Small intestine (tissue), 7 donors: ENCODE data around the gene CEL. TPM values are rescaled to one million over a fixed set of nuclear protein-coding genes. Genes with fewer than 3 reads are reported as not detected.
"Not testable (repeated sequence)": the region's sequence is repeated elsewhere in the genome, so short reads cannot be mapped to it uniquely, and the experiment has no call there.

Experiments used
- DNase-seq, 2 donors: peaks; one replicate each; pipeline versions ENCODE4 v3.0.0 to v3.0.0-alpha.2; 2013
- FAIRE-seq: peaks from 2 replicates; lab custom pipeline; 2012; peaks lifted over from hg19 to GRCh38; lab: Jason Lieb, UNC
- H3K27ac ChIP-seq, 3 donors: one replicate each; pipeline ENCODE4 v1.5.1; 2013; ENCODE audit warnings: low read length in 2 of 3, mild to moderate bottlenecking in 2 of 3, control low read depth in 1 of 3, inconsistent platforms in 1 of 3, low read depth in 1 of 3, moderate library complexity in 1 of 3
- H3K27me3 ChIP-seq, 3 donors: one replicate each; pipeline ENCODE4 v1.6.1; 2013; ENCODE audit warnings: low read length in 3 of 3, inconsistent platforms in 1 of 3; ENCODE audit not compliant: control insufficient read depth in 3 of 3, insufficient read depth in 3 of 3
- H3K36me3 ChIP-seq, 3 donors: one replicate each; pipeline ENCODE4 v1.6.1; 2013; ENCODE audit warnings: low read length in 3 of 3, inconsistent platforms in 1 of 3, low read depth in 1 of 3, mild to moderate bottlenecking in 1 of 3, moderate library complexity in 1 of 3; ENCODE audit not compliant: control insufficient read depth in 3 of 3, insufficient read depth in 2 of 3
- H3K4me1 ChIP-seq, 3 donors: one replicate each; pipeline ENCODE4 v1.6.1; 2013; ENCODE audit warnings: low read length in 2 of 3, inconsistent platforms in 1 of 3, low read depth in 1 of 3, mild to moderate bottlenecking in 1 of 3, moderate library complexity in 1 of 3; ENCODE audit not compliant: control insufficient read depth in 3 of 3, insufficient read depth in 2 of 3
- H3K4me3 ChIP-seq, 3 donors: one replicate each; pipeline ENCODE4 v1.5.1; 2013; ENCODE audit warnings: low read length in 3 of 3, control low read depth in 1 of 3, inconsistent platforms in 1 of 3, low read depth in 1 of 3, mild to moderate bottlenecking in 1 of 3, moderate library complexity in 1 of 3
- H3K9me3 ChIP-seq, 2 donors: one replicate each; pipeline ENCODE4 v1.6.1; 2013; ENCODE audit warnings: low read depth in 1 of 2, low read length in 1 of 2; ENCODE audit not compliant: control insufficient read depth in 2 of 2, insufficient read depth in 1 of 2
- WGBS, 3 donors: extraction: QIAGEN DNeasy Blood & Tissue Kit; methylation state at CpG; one replicate each; pipeline ENCODE4 v1.1.7; 2013; 5-methylcytosine and 5-hydroxymethylcytosine counted together
- polyA plus RNA-seq, 4 donors: library from polyadenylated mRNA; stranded (reverse) in 3 of 4; unstranded in 1 of 4; fragments of 200-250 nt in 3 of 4; fragments of 120-200 nt in 1 of 4; gene quantifications; one replicate each; pipeline versions ENCODE4 v1.2.1 to v1.2.3, GENCODE V29; 2013
- donor health status: healthy with polysubstance abuse.
- donor health status: control.
- donor health status: control.
- donor health status: Bipolar disorder and iron deficiency.
- donor health status: healthy.

Gene CEL
- polyA plus RNA-seq, 4 donors, result 2.8 to 463 (median 5.3) TPM

DNA sequence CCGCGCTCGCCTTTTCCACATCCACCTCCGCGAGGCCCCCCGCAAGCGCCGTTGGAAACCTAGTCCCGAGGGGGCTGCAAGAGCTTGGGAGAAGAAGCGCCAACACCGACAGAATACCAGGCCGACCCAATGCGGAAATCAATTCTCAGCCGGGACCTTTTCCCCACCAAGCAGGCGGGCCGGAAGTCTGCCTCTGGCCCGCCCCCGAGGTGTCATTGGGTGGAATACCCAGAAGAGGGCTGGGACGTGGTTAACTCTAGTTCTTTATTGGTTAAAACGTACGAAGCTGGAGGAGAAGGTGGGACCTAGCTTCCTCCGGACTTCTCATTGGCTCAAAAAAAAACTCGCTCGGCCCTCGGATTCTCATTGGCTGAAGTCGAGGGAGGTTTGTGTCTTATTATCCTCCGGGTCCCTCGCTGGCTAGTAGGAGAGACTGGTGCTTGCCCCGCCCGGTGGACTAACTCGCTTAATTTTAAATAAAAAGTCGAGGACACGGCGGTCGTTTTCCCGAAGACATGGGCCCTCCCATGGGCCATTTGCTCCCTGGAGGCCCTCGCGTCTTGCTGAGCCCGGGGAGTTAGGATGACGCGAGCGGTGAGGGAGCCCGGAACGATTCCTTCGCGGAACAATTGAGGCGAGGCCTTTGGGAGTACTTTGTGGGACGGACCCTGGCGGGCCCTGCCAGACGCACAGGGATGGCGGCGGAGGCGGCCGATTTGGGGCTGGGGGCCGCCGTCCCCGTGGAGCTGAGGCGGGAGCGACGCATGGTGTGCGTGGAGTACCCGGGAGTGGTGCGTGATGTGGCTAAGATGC, 31.3 kb upstream of the CEL start, which contains the start of gene GTF3C5:
TSS of gene GTF3C5 (plus strand) at position 681 of the 813 bp plus-strand sequence. CDS start at position 696, 15 bp downstream.
- Histone ChIP-seq H3K4me1 (peaks cover 0 to 11% (median 7%) of the 10 kb centered on the region in 3 donors), H3K4me3 (peak within 1 kb of the TSS; percentile 85 to 99 (median 89)), H3K36me3 (peaks cover 0 to 12% (median 0%) of the 10 kb centered on the region in 3 donors), H3K27ac (peak within 1 kb of the TSS; percentile 87 to 93 (median 88)), H3K9me3 (peaks cover 0 to 4% of the 10 kb centered on the region in 2 donors), H3K27me3 (no peaks in the 10 kb centered on the region)
- 0% methylated on average over 55 to 63 of the region's 63 CpGs for WGBS, 3 donors
- DNase-seq (peak; percentile 97 to 100), FAIRE-seq (peak; percentile 88)

DNA sequence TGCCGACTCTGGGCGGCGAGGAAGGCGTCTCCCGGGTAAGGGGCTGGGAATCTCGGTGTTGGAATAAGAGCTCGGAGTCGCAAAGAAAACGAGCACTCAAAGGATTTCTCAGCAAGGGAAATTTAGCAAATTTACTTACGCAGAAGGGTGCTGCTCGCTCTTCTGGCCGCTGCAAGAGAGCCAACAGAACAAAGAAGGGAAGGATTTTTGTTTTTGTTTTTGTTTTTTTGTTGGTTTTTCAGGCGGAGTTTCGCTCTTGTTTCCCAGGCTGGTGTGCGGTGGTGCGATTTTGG, 30.7 kb upstream of the CEL start:
- Histone ChIP-seq H3K27me3 (no peaks in the 10 kb centered on the region), H3K9me3 (peaks cover 0 to 6% of the 10 kb centered on the region in 2 donors), H3K4me1 (peaks cover 0 to 11% (median 7%) of the 10 kb centered on the region in 3 donors), H3K27ac (peak overlapping the region; percentile 67 to 87 (median 81)), H3K4me3 (peak overlapping the region; percentile 85 to 99 (median 89)), H3K36me3 (peaks cover 0 to 12% (median 0%) of the 10 kb centered on the region in 3 donors)
- 0 to 1% (median 1%) methylated on average over 16 of the region's 16 CpGs for WGBS, 3 donors
- DNase-seq, result no peak
- no peak for FAIRE-seq

DNA sequence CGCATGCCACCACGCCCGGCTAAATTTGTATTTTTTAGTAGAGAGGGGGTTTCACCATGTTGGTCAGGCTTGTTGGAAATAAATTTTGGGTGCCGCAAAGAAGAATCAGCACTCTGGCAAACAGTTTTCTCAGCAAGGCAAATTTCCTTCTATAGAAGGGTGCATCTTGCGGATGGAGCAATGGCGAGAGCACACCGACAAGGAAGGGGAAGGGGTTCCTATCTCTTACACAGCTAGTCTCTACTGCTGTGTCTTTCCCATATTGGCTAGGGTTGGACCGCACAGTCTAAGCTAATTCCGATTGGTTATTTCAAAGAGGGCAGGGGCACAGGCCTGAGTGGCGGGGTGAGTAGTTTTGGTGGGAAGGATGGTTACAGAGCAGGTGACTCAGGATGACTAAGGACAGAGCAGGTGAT, 30.3 kb upstream of the CEL start:
- peak overlapping the region; percentile 85 to 99 (median 89) for H3K4me3 ChIP-seq
- peaks cover 0 to 12% (median 2%) of the 10 kb centered on the region in 3 donors for H3K36me3 ChIP-seq
- peaks cover 0 to 6% of the 10 kb centered on the region in 2 donors for H3K9me3 ChIP-seq
- H3K27ac ChIP-seq, result no peak overlapping the region
- no peaks in the 10 kb centered on the region for H3K27me3 ChIP-seq
- 56 to 61% (median 59%) methylated on average over 10 of the region's 10 CpGs for WGBS, 3 donors
- DNase-seq (no peak), FAIRE-seq (no peak)
- H3K4me1 ChIP-seq, result peaks cover 0 to 11% (median 7%) of the 10 kb centered on the region in 3 donors

DNA sequence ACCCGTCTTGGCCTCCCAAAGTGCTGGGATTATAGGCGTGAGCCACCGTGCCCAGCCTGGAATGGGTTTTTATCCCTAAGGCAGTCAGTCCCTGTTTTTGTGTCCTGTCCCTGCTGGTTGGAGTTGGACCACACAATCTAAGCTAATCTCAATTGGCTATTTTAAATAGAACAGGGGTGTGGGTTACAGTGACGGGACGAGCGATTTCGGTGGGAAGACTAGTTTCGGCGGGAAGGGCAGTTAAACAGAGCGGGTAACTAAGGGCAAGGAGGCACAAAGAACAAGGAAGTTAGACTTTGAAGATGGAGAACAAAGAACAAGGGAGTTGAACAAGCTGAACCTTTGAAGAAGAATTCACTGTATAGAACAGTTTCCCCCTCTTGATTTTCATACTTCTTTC, 29.6 kb upstream of the CEL start:
- no peak overlapping the region for H3K4me3 ChIP-seq
- H3K4me1 ChIP-seq, result peaks cover 0 to 11% (median 7%) of the 10 kb centered on the region in 3 donors
- no peak for DNase-seq
- H3K36me3 ChIP-seq, result peaks cover 0 to 14% (median 2%) of the 10 kb centered on the region in 3 donors
- FAIRE-seq, result no peak
- H3K9me3 ChIP-seq, result peaks cover 0 to 6% of the 10 kb centered on the region in 2 donors
- no peak overlapping the region for H3K27ac ChIP-seq
- 83 to 91% (median 84%) methylated on average over 10 of the region's 10 CpGs for WGBS, 3 donors
- no peaks in the 10 kb centered on the region for H3K27me3 ChIP-seq

DNA sequence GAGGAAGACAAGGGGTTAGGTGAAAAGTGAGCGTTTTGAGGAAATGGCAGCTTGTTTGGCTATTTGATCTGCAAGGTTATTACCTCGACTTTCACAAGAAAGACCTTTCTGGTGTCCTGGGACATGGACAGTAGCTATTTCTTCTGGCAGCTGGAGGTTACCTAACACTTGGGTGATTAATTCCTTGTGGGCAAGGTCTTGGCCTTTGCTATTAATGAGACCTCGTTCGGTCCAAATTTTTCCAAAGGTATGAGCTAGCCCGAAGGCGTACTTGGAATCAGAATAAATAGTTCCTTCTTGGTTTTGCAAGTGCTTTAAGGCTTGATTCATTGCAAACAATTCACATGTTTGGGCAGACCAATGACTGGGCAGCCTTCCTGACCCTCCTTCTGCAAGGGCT, 26.1 kb upstream of the CEL start:
- no peak for FAIRE-seq
- Histone ChIP-seq H3K27me3 (no peaks in the 10 kb centered on the region), H3K4me1 (peaks cover 0 to 7% (median 5%) of the 10 kb centered on the region in 3 donors), H3K36me3 (peaks cover 0 to 24% (median 2%) of the 10 kb centered on the region in 3 donors), H3K9me3 (peaks cover 0 to 6% of the 10 kb centered on the region in 2 donors), H3K4me3 (no peak overlapping the region), H3K27ac (no peak overlapping the region)
- no peak for DNase-seq
- WGBS, 3 donors, result 80 to 90% (median 83%) methylated on average over 6 of the region's 6 CpGs

DNA sequence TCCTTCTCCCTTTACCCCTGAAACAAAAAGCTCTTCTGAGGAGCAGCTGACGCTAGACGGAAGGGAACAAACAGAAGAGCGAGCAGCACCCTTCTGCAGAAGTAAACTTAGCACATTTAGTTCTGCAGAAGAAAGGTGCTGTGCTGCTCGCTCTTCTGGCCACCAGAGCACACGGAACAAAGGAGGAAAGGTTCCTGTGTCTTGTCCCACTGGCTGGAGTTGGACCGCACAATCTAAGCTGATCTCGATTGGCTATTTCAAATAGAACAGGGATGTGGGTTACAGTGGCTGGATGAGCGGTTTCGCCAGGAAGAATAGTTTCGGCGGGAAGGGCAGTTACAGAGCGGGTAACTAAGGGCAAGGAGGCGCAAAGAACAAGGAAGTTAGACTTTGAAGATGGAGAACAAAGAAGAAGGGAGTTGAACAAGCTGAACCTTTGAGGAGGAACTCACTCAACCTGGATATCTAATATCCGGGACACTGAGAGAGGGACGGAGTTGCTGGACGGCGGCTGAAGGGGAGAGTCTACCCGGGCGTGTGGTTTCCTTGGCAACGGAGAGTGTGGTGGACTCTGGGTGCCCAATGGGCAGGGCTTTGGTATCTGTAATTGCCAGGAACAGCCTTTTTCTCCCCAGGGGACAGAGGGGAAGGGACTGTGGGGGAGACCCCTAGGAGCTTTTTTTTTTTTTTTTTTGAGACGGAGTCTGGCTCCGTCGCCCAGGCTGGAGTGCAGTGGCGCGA, 23.8 kb upstream of the CEL start:
- no peak for DNase-seq
- Histone ChIP-seq H3K4me3 (no peak overlapping the region), H3K27me3 (no peaks in the 10 kb centered on the region), H3K9me3 (peaks cover 0 to 10% of the 10 kb centered on the region in 2 donors), H3K4me1 (no peaks in the 10 kb centered on the region), H3K36me3 (peaks cover 3 to 45% (median 8%) of the 10 kb centered on the region in 3 donors), H3K27ac (no peak overlapping the region)
- WGBS, 3 donors, result 93% methylated on average over 22 to 25 of the region's 25 CpGs
- FAIRE-seq, result no peak

DNA sequence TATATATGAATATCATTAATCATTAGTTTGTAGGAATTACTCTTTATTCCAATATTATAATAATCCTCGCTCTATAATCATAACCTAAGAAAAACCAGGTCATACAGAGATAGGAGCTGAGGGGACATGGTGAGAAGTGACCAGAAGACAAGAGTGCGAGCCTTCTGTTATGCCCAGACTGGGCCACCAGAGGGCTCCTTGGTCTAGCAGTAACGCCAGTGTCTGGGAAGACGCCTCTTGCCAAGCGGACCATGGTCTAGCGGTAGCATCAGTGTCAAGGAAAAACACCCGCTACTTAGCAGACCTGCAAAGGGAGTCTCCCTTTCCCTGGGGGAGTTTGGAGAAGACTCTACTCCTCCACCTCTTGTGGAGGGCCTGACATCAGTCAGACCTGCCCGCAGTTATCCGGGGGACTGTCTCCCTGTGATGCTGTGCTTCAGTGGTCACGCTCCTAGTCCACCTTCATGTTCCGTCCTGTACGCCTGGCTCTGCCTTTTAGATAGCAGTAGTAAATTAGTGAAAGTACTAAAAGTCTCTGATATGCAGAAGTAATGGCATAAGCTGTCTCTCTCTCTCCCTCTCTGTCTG, 20.8 kb upstream of the CEL start:
- not testable (repeated sequence) for FAIRE-seq, H3K27ac ChIP-seq, H3K4me3 ChIP-seq, H3K4me1 ChIP-seq, H3K9me3 ChIP-seq, H3K27me3 ChIP-seq
- peak in 1 of 2 donors; percentile 49 for DNase-seq
- WGBS, 3 donors, result 85 to 90% (median 88%) methylated on average over 12 of the region's 12 CpGs
- H3K36me3 ChIP-seq, result peaks cover 12 to 63% (median 13%) of the 10 kb centered on the region in 3 donors

DNA sequence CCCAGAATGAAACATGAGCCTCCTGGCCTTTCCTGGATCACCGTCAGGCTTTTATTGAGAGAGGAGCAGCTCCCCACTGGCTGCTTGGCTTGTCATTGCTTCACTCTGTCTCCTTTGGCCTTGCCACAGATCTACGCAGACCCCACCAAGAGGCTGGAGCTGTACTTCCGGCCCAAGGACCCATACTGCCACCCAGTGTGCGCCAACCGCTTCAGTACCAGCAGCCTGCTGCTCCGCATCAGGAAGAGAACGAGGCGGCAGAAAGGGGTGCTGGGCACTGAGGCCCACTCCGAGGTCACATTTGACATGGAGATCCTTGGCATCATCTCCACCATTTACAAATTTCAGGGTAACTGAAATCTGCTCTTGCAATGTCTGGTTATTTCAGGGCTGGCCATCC, 19.8 kb upstream of the CEL start:
- no peak overlapping the region for H3K4me3 ChIP-seq
- no peaks in the 10 kb centered on the region for H3K4me1 ChIP-seq
- DNase-seq (no peak), FAIRE-seq (no peak)
- H3K9me3 ChIP-seq, result peaks cover 0 to 4% of the 10 kb centered on the region in 2 donors
- WGBS, 3 donors, result 95 to 97% (median 96%) methylated on average over 9 of the region's 9 CpGs
- no peak overlapping the region for H3K27ac ChIP-seq
- H3K27me3 ChIP-seq, result no peaks in the 10 kb centered on the region
- H3K36me3 ChIP-seq, result peaks cover 12 to 70% (median 15%) of the 10 kb centered on the region in 3 donors
